ENCODE measurements around the gene POLN.
A peak's percentile ranks its signal among the peaks of the same experiment; 100 is the strongest.

The POLN gene

GRCh38 chr4:2262145-2262943, 20.4 kb upstream of the POLN start:
- DNase-seq = peak; percentile 96

- no peak for DNase-seq
Observed at GRCh38 chr4:2261853-2262144, 19.9 kb upstream of the POLN start, which contains the start of gene MXD4. Gene MXD4, minus strand, starts transcription at chr4:2262109. Its CDS starts 129 bp downstream, at chr4:2261980.

GRCh38 chr4:2261110-2261852, 19.4 kb upstream of the POLN start:
- DNase-seq = peak; percentile 65

GRCh38 chr4:2260344-2261109, 18.6 kb upstream of the POLN start:
- peak; percentile 21 for DNase-seq

- peak; percentile 18 for DNase-seq
Observed at GRCh38 chr4:2259541-2260343, 17.8 kb upstream of the POLN start.

- DNase-seq = peak; percentile 19
Observed at GRCh38 chr4:2259036-2259540, 17.2 kb upstream of the POLN start.

GRCh38 chr4:2258091-2259035, 16.4 kb upstream of the POLN start:
- peak; percentile 16 for DNase-seq

GRCh38 chr4:2257361-2258081, 15.6 kb upstream of the POLN start:
- DNase-seq = peak; percentile 16

- no peak for DNase-seq
Observed at GRCh38 chr4:2256781-2257191, 14.9 kb upstream of the POLN start.

- no peak for DNase-seq
Observed at GRCh38 chr4:2256156-2256731, 14.3 kb upstream of the POLN start.

- no peak for DNase-seq
Observed at GRCh38 chr4:2255501-2256155, 13.7 kb upstream of the POLN start.

GRCh38 chr4:2254665-2255500, 13.0 kb upstream of the POLN start:
- DNase-seq = no peak

GRCh38 chr4:2253160-2254084, 11.5 kb upstream of the POLN start:
- no peak for DNase-seq

- DNase-seq = no peak
Observed at GRCh38 chr4:2252530-2253091, 10.7 kb upstream of the POLN start.

- DNase-seq = no peak
Observed at GRCh38 chr4:2251795-2252529, 10.0 kb upstream of the POLN start.

- no peak for DNase-seq
Observed at GRCh38 chr4:2251073-2251794, 9.3 kb upstream of the POLN start.

Measured in activated T-cell treated with anti-CD3 and anti-CD28 coated beads, Interleukin-2, amount 50 U/mL, for 1 hour (primary cell).